Amygdala (tissue), 56 donors: Measurements from ENCODE around the gene FZD7.

ENCODE experiments used
- DNase-seq, 56 donors: peaks; one replicate each; lab custom pipeline; 2025; lab: John Stamatoyannopoulos, UW

Gene FZD7

DNA sequence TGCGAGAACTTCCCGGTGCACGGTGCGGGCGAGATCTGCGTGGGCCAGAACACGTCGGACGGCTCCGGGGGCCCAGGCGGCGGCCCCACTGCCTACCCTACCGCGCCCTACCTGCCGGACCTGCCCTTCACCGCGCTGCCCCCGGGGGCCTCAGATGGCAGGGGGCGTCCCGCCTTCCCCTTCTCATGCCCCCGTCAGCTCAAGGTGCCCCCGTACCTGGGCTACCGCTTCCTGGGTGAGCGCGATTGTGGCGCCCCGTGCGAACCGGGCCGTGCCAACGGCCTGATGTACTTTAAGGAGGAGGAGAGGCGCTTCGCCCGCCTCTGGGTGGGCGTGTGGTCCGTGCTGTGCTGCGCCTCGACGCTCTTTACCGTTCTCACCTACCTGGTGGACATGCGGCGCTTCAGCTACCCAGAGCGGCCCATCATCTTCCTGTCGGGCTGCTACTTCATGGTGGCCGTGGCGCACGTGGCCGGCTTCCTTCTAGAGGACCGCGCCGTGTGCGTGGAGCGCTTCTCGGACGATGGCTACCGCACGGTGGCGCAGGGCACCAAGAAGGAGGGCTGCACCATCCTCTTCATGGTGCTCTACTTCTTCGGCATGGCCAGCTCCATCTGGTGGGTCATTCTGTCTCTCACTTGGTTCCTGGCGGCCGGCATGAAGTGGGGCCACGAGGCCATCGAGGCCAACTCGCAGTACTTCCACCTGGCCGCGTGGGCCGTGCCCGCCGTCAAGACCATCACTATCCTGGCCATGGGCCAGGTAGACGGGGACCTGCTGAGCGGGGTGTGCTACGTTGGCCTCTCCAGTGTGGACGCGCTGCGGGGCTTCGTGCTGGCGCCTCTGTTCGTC, 1.7 kb downstream of the FZD7 start:
- peak in 16 of 56 donors; percentile 6 to 57 (median 32) for DNase-seq

DNA sequence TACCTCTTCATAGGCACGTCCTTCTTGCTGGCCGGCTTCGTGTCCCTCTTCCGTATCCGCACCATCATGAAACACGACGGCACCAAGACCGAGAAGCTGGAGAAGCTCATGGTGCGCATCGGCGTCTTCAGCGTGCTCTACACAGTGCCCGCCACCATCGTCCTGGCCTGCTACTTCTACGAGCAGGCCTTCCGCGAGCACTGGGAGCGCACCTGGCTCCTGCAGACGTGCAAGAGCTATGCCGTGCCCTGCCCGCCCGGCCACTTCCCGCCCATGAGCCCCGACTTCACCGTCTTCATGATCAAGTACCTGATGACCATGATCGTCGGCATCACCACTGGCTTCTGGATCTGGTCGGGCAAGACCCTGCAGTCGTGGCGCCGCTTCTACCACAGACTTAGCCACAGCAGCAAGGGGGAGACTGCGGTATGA, 2.3 kb downstream of the FZD7 start:
- no peak for DNase-seq

DNA sequence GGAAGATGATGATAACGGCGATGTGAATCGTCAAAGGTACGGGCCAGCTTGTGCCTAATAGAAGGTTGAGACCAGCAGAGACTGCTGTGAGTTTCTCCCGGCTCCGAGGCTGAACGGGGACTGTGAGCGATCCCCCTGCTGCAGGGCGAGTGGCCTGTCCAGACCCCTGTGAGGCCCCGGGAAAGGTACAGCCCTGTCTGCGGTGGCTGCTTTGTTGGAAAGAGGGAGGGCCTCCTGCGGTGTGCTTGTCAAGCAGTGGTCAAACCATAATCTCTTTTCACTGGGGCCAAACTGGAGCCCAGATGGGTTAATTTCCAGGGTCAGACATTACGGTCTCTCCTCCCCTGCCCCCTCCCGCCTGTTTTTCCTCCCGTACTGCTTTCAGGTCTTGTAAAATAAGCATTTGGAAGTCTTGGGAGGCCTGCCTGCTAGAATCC, 3.0 kb downstream of the FZD7 start:
- DNase-seq: no peak

DNA sequence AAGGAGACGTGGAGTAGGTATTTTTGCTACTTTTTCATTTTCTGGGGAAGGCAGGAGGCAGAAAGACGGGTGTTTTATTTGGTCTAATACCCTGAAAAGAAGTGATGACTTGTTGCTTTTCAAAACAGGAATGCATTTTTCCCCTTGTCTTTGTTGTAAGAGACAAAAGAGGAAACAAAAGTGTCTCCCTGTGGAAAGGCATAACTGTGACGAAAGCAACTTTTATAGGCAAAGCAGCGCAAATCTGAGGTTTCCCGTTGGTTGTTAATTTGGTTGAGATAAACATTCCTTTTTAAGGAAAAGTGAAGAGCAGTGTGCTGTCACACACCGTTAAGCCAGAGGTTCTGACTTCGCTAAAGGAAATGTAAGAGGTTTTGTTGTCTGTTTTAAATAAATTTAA, 3.4 kb downstream of the FZD7 start:
- DNase-seq: no peak

DNA sequence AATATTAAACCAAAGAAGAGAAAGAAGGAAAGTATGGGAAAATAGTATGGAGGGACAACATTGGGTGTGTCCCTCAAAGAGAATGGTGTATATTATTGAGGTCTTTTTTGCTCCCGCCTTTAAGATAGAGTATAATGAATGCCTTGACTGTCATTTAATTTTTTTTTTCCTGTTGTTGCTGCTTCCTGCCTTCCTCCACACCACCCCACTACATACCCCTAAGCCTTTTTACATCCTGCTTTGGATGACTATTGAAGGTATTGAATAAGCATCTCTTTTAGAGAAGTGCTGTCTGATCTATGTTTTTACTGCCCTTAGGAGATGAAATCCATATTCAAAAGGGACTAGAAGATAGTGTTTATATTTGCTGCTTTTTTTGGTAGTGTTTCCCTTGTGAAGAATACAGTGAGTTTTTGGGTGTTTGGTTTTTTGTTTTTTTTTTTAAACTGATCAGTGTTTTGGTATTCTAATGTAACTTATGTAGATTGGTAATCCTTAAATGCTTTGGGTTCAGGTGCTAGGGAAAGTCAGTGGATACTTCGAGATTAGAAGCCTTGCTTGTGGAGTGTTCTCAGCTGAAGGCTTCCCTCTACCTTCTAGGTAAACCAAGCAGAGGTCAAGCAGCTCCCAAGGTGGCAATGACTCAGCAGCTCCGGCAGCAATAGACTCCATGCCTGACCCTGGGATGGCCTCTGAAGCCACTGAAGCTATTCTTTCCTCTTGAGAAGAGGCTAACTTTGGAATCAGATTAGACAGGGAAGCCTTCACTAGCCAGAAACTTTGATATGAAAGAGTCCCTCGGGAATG, 5.0 kb downstream of the FZD7 start:
- no peak for DNase-seq

DNA sequence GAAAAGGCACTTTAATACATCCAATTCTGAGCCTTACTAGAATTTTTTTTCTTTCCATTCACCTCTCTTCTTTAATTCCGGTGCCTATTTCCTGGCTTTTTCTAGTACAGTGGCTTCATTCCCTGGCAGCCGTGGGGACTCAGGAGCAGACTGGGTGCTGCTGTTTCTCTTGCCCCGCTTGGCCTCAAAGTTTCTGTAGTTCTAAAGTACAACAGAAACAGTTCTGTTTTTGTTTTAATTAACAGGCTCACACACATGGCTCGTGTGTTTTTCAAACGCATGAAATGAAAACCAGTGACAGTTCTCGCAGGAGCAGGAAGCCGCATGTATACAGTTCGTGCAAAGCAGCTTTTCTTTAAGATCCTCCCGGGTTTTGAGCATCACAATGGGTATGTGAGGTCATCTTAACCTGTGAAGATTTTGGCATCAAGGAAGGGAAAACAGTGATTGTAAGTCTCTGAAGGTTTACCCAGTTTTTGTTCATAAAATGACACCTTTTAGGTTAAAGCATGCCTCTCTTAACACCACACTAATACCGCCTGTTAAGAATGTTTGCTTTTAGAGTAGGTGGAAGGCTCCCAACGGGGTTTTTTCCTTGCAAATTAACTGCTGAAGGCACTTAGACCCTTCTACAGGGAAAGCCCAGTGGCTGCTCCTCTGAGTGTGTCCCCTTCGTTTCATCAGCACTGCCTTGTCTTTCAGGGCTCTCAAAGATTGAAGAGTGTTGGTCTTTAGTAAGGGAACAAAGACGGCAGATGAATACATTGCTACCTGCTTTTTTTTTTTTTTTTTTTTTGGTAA, 5.8 kb downstream of the FZD7 start:
- no peak for DNase-seq

DNA sequence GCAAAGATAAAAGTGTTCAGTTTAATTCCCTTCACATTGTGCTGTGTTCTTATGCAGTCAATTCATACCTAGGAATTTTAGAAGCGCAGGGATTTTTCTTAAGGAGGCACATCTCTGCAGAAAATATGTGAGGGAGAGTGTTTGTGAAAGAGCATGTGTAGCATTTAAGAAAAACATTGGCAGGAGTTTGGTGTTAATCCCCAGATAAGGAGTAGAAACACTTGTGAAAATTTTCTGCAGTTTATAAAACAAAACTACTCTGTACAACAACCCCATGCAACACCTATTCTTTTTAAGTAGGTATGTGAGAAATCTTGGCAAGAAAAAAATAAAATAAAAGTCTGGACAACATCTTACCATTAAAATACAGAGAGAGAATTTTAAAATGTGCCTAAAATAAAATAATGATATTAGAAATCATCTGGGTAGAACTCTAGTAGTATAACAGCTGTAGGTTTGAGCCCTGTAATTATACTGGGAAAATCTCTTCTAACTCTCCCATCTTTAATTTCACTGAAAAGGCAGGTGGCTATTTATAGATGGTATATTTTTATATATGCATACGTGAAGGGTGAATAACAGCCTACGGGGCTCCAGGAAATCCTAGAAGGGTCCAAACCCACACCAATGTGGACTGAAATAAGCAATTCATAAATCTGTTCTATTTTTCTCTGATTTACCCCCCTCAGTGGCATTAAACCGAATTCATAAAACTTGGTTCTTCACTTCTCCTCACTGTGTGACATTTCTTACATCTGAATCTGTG, 6.6 kb downstream of the FZD7 start:
- no peak for DNase-seq

DNA sequence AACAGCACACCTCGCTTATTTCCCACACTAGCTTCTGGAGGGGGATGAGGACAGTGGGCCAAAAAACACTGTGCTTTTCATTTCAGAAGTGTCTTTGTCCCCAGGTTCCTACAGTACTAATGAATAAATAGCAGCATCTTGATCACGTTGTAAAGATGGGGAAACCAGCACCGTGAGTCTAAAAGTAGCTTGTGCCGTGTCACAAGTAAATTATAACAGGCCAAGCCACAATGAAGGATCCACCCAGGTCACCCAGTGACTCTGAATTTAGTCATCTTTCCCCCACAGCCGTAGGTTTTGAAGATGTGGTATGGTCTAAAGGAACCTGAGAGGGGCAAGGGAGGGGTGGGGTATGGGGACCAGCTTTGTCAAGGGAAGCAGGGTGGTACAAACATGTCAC, 8.8 kb downstream of the FZD7 start:
- DNase-seq: no peak

DNA sequence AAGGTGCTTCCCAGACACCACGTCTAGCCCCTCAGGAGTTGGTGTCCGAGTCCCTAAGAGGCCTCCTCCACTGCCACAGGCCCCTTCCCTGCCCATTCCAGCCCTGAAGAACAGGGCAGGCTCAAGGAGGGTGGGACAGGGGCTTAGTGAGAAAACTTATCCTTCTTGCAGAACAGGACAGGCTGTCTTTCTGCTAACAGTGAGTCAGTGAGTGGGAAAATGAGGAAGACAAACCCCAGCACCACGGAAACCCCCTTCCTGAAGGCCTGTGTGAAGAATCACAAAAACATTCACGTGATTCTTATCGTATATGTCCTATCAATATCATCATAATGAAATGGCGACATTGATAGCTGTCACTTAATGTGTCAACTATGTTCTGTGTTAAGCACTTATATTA, 9.8 kb downstream of the FZD7 start:
- DNase-seq: no peak

DNA sequence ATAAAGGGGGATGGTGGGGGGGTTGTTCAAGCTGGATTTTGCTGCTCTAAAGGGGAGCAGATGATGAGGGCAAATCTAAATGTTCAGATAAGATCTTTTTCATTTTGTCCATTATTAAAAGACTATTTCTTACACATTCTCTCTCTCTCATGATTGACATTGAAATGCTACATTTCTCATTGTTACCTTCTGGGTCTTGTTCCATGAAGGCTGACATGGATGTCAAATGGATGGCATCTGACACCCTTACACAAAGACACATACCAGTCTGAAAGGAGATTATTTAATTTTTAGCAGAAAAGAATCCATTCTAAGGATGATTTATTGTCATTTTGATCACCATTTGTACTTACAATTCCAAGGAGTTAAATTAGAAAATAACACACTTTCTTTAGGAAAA, 11.1 kb downstream of the FZD7 start:
- no peak for DNase-seq

DNA sequence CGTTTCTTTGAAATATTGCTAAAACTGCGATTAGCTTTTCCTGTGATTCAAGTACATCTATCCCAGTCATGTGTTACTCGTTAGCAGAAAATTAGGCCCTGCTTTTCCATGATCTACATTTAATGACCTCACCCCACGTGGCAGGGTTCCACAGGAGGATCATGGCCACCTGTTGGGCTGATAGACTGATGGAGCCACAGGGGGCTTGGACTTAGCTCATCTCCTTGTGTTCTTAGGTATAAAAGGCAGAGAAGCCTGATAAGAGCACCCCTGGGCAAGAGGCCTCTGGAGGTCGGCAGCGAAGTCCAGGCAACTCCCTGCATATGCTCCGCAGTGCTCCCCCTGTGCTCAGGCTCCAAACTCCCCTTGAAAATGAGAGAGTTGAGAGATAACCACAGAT, 12.9 kb downstream of the FZD7 start:
- no peak for DNase-seq

DNA sequence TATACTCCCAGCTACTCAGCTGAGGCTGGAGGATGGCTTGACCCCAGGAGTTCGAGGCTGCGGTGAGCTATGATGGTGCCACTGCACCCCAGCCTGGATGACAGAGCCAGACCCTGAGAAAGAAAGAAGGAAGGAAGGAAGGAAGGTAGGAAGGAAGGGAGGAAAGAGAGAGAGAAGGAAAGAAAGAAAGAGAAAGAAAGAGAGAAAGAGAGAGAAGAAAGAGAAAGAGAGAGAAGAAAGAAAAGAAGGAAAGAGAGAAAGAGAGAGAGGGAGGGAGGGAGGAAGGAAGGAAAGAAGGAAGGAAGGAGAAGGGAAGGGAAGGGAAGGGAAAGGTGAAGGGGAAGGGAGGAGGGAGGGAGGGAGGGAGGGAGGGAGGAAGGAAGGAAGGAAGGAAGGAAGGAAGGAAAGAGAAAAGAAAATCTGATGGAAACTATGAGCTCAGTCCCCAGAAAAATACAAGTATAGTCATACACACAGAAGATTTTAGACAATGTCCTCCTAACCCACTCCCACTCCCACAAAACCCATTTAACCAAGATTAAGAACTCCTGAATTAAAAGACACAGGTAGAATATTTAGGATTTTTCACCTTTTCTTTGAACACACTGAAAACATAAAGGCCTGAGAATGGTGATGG, 15.6 kb downstream of the FZD7 start:
- DNase-seq: no peak

DNA sequence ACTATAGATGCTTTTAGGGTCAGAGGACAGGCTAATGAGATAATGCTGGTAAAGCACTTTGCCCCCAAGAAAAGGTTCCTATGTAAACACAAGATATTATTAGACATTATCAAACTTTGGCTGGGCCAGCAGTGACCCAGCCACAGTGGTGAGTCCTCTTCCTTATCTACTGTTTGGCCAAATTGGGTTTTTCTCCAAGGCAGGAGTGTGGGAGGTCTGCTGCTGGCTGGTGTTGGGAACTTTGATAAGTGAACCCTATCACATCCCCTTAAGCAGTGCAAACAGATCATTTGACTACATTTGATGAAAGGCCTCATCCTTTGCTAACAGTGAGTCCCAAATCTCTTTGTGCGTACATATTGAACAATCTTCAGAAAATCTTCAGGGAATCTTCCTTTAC, 16.2 kb downstream of the FZD7 start:
- no peak for DNase-seq

DNA sequence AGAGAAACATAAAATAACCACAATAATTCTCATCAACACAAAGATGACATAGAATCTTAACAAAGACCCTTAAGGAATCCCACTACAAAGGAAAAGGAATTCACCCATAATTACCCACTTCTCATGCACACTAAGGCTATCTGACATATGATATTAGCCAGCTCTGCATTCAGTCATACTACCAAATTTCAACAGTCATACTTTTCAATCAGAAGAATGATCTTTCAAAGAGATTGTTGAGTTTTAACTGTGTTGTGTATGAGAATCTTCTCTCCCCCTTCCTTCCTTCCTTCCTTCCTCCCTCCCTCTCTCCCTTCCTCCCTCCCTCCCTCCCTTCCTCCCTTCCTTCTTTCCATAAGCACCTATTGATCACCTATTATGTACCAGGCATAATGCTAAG, 17.0 kb downstream of the FZD7 start:
- DNase-seq: no peak

DNA sequence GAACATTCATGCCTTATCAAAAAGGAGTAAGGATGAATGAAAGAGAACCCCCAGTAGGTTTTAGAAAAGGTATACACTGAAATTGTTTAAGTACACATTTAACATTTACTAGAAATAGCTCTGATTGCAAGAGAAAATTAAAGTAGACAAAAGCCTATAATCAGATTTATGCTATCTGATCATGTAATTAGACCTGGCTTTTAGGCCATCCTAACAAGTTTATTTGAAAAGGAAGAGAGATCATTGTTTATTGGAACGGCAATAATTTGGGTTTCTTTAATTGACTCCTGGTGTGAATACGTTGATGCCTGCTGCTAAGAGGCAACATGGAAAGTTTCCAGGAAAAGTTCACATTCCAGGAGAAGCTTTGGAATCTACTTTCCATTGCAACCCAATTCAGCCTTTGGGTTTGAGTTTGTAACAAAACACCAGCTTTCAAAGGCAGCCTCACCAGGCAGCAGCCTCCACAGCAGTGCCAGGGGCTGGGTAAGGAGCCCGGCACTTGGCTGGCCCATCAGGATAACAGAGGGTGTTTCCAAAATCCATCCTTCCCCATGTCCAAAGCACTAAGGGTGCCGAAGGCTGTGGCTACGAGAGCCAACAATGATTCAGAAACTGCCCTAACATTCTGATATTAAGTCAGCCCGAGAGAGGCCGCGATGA, 18.0 kb downstream of the FZD7 start:
- DNase-seq: peak in 6 of 56 donors; percentile 9 to 39 (median 18)

DNA sequence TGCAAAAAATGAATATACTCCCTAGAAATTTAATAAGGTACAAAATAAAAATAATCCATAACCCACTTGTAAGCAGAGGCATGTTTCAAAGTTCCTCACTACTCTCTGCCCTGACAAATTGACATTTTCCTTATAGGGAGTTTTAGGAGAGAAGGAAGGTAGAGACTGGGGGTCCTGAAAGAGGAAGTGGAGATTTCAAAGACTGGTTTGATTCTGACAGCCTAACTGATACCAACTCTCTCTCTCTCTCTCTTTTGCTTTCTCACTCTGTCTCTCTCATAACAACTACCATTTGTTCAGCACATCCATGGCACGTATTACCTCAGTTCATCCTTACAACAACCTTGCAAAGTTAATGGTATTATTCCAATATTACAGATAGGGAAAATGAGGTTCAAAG, 18.6 kb downstream of the FZD7 start:
- no peak for DNase-seq

DNA sequence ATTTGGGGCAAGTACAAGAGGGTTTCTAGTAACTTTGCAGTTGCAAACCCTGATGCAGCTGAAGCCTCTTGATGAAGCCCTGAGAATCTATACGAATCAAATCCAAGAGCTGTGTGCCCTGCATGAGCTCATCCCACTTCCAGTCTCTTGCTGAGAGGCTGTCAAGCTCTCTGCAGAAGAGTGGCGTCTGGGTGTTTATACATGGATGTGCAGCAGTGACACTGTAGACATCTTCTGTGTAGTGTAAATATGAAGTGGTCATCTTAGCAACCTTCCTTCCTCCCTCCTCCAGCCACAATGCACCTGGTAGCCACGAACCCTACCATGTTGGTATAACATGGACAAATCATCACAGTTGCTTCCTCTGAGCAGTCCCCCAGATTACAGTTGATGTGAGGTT, 21.0 kb downstream of the FZD7 start:
- DNase-seq: no peak

DNA sequence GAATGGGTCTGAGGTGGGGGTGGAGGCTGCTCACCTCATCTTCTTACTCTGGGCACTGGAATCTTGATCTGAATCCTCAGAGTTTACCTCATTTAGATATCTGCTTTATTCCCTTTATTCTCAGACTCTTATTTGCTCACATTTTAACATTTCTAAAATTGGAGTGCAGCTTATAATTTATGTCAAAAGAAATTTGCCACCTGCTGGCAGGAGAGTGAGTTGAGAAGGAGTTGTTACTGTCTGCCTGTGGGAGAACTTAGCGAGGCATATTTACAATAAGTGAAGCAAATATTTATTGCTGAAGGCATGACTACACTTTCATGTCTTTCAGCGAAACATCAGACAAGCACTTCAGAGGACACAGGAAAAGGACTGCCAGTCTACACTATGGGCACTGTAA, 23.0 kb downstream of the FZD7 start:
- DNase-seq: no peak

DNA sequence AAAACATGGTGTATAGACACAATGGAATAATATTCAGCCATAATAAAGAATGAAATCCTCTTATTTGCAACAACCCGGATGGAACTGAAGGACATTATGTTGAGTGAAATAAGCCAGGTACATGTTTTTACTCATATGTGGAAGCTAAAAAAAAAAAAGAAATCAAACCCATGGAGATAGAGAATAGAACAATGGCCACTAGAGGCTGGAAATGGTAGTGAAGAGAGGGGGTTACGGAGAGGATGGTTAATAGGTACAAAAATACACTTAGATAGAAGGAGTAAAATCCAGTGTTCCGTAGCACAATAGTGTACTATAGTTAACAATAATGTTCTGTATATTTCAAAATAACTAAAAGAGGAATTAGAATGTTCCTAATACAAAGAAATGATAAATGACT, 26.6 kb downstream of the FZD7 start:
- no peak for DNase-seq
